ENCODE data around the gene RYR2. TPM values are rescaled to one million over a fixed set of nuclear protein-coding genes. Genes with fewer than 3 reads are reported as not detected.

Gene RYR2
- total RNA-seq, 4 donors from 2014 or later, result 0.23 to 4.6 (median 0.89) TPM

DNA sequence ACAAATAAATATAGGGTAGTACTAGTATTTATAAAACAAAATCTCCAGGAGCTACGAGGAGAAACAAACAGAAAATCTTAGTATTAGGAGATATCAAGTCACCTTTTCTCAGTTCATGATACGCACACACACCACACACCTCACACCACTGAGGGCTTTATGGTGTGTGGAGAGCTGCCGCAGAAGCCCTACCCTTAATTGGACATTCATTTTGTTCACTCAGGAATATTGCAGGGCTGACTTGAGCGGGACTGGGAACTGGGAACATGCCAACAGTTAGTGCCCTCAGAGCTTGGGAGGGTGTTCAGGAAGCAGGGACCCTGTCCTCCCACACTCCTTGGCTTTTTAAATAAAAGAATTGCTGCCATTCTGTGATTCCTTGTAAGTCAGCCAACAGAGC is 386.8 kb downstream of the RYR2 start:
- DNase-seq, result no peak
- no peaks in the 10 kb centered on the region for H3K9me3 ChIP-seq
- no peaks in the 10 kb centered on the region for H3K36me3 ChIP-seq
- intact Hi-C loops (cut with DNase I), result no loop called here
- no peak overlapping the region for H3K27ac ChIP-seq
- H3K4me1 ChIP-seq, result no peaks in the 10 kb centered on the region
- TF ChIP-seq, protein P1, sequence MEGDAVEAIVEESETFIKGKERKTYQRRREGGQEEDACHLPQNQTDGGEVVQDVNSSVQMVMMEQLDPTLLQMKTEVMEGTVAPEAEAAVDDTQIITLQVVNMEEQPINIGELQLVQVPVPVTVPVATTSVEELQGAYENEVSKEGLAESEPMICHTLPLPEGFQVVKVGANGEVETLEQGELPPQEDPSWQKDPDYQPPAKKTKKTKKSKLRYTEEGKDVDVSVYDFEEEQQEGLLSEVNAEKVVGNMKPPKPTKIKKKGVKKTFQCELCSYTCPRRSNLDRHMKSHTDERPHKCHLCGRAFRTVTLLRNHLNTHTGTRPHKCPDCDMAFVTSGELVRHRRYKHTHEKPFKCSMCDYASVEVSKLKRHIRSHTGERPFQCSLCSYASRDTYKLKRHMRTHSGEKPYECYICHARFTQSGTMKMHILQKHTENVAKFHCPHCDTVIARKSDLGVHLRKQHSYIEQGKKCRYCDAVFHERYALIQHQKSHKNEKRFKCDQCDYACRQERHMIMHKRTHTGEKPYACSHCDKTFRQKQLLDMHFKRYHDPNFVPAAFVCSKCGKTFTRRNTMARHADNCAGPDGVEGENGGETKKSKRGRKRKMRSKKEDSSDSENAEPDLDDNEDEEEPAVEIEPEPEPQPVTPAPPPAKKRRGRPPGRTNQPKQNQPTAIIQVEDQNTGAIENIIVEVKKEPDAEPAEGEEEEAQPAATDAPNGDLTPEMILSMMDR (IDR thresholded peaks at IDR 0.05), result no peak
- TF ChIP-seq POLR2A (IDR thresholded peaks at IDR 0.05), result no peak
- no peaks in the 10 kb centered on the region for H3K27me3 ChIP-seq
- H3K4me3 ChIP-seq, result no peak overlapping the region
- 70 to 77% methylated on average over 4 of the region's 4 CpGs for WGBS, 2 donors

DNA sequence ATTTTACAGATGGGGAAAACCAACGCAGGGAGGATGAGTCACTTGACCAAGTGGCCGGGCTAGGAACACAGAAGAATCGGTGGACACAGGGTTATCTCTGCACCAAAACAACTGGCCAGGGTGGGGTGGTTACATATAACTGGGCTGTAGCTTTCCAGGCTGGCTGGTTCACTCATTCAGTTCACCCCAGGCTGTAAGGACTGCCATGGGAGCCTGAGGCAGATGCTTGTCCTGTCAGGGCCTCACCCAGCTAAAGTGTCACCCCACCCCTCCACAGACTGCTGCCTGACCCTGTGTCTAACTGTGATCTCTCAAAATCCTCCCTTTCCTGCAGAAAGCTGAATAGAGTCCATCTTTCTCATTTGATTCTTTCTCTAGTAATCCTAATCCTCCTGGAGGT is 387.3 kb downstream of the RYR2 start:
- DNase-seq, result no peak
- H3K27me3 ChIP-seq, result no peaks in the 10 kb centered on the region
- no peak overlapping the region for H3K27ac ChIP-seq
- no peak for TF ChIP-seq POLR2A (IDR thresholded peaks at IDR 0.05)
- TF ChIP-seq, protein P1 (IDR thresholded peaks at IDR 0.05), result no peak
- no peaks in the 10 kb centered on the region for H3K4me1 ChIP-seq
- no peaks in the 10 kb centered on the region for H3K36me3 ChIP-seq
- H3K4me3 ChIP-seq, result no peak overlapping the region
- no peaks in the 10 kb centered on the region for H3K9me3 ChIP-seq
- intact Hi-C loops (cut with DNase I), result no loop called here
- WGBS, 2 donors, result 75 to 80% methylated on average over 1 to 2 of the region's 3 CpGs

DNA sequence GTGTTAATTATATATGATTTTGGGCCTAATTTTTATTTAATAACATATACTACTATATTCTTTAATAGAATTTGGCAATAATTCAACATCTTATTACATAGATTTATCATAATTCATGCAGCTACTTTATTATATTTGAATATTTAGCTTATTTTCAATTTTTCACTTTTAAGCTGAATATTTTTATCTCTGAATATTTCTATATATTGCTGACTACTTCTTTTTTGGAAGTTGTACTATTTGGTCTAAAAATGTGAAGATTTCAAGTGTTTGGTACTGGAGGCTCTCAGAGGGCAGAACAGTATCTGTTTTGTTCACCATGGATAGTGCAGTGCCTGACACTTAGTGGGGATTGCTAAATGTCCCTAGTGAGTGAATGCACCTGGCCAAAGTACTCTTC is 389.5 kb downstream of the RYR2 start:
- H3K9me3 ChIP-seq, result no peaks in the 10 kb centered on the region
- intact Hi-C loops (cut with DNase I), result no loop called here
- no peaks in the 10 kb centered on the region for H3K27me3 ChIP-seq
- H3K27ac ChIP-seq, result no peak overlapping the region
- no peaks in the 10 kb centered on the region for H3K4me1 ChIP-seq
- no peak for TF ChIP-seq POLR2A (IDR thresholded peaks at IDR 0.05)
- TF ChIP-seq, protein P1 (IDR thresholded peaks at IDR 0.05), result no peak
- no peak for DNase-seq
- H3K4me3 ChIP-seq, result no peak overlapping the region
- no peaks in the 10 kb centered on the region for H3K36me3 ChIP-seq

DNA sequence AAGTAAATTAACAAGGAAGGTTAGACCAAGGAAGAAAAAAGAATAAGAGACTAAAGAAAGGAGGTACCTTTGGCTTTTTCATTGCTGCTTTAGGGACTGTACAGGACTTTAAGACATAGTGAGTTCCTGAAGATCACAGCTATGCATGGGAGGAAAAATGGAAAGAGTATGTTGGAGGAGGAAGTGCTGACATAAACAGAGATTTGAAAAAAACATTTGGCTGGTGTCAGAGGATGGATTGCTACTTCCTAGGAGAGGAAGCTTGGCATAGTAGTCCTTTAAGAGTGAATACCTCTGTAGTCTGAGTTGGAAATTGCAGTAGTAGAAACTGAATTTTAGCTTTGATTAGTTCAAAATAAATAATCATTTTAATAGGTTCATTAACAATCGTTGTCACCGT is 398.4 kb downstream of the RYR2 start:
- WGBS, 2 donors, result 63 to 70% methylated on average over 2 of the region's 2 CpGs
- TF ChIP-seq, protein P1 (IDR thresholded peaks at IDR 0.05), result no peak
- TF ChIP-seq POLR2A (IDR thresholded peaks at IDR 0.05), result no peak
- Histone ChIP-seq H3K9me3 (no peaks in the 10 kb centered on the region), H3K27ac (no peak overlapping the region), H3K27me3 (no peaks in the 10 kb centered on the region), H3K4me3 (no peak overlapping the region), H3K36me3 (no peaks in the 10 kb centered on the region), H3K4me1 (no peaks in the 10 kb centered on the region)
- intact Hi-C loops (cut with DNase I), result no loop called here
- no peak for DNase-seq

DNA sequence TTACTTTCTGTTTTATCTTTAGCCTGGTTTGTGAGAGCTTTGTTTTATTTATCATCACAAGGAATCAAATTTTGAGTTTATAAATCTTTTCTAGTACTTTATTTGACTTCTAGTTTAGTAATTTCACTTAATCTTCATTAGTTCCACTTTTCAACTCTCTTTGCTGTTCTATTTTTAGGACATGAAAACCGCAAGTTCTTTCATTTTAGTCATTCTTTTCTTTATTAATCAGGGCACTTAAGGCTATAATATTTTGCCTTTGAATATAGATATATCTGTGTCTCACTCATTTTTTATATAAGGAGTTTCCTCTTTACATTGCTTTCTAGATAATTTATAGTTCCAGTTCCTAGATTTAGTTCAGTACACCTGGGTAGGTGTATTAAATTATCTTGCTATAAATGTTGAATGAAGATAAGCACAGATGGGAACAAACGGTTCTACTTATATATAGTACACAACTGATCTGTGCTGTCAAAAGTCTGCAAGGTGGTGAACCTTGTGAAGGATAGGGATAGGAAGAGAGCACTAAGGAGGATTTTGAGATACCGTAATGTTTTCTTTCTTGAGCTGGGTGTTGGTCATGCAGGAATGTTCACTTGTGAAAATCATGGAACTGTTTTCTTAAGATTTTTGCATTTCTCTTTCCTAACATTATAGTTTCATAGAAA is 402.3 kb downstream of the RYR2 start:
- TF ChIP-seq, protein P1 (IDR thresholded peaks at IDR 0.05), result no peak
- TF ChIP-seq POLR2A (IDR thresholded peaks at IDR 0.05), result no peak
- Histone ChIP-seq H3K27me3 (no peaks in the 10 kb centered on the region), H3K4me3 (no peak overlapping the region), H3K27ac (no peak overlapping the region), H3K36me3 (no peaks in the 10 kb centered on the region), H3K4me1 (no peaks in the 10 kb centered on the region), H3K9me3 (no peaks in the 10 kb centered on the region)
- 47 to 51% methylated on average over 3 of the region's 3 CpGs for WGBS, 2 donors
- no peak for DNase-seq
- intact Hi-C loops (cut with DNase I), result no loop called here

Data from esophagus squamous epithelium (tissue), 5 donors.